ENCODE results near the gene ZMYND12.

DNA sequence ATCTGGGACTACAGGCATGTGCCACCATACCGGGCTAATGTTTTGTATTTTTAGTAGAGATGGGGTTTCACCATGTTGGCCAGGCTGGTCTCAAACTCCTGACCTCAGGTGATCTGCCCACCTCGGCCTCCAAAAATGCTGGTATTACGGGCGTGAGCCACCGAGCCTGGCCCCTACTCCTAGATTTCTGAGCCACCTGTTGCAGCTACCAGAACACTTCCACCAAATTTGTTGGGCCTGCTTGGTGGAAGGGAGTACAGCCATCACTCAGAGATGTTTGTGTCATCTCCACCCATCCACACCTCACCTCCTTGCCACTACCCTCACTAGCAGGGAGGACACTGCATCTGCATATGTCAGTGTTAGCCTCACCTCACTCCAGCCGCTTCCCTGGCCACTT, 69.8 kb downstream of the ZMYND12 start:
- TF ChIP-seq EZH2 (IDR thresholded peaks at IDR 0.05; ENCODE audit: borderline replicate concordance, low read depth, low read length, poor library complexity, severe bottlenecking): no peak
- TF ChIP-seq, protein P1, sequence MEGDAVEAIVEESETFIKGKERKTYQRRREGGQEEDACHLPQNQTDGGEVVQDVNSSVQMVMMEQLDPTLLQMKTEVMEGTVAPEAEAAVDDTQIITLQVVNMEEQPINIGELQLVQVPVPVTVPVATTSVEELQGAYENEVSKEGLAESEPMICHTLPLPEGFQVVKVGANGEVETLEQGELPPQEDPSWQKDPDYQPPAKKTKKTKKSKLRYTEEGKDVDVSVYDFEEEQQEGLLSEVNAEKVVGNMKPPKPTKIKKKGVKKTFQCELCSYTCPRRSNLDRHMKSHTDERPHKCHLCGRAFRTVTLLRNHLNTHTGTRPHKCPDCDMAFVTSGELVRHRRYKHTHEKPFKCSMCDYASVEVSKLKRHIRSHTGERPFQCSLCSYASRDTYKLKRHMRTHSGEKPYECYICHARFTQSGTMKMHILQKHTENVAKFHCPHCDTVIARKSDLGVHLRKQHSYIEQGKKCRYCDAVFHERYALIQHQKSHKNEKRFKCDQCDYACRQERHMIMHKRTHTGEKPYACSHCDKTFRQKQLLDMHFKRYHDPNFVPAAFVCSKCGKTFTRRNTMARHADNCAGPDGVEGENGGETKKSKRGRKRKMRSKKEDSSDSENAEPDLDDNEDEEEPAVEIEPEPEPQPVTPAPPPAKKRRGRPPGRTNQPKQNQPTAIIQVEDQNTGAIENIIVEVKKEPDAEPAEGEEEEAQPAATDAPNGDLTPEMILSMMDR (conservative IDR thresholded peaks at IDR 0.05; ENCODE audit: low read depth, low read length): no peak

All from A673 (cell line).